Esophagus muscularis mucosa (tissue), 4 donors: ENCODE results near the gene KLC1.

Experiments used
- CTCF ChIP-seq, 3 experiments: fragments of 200-600 bp in 2 of 3; fragments of 450-650 bp in 1 of 3; sonication (generic) in 2 of 3; IDR thresholded peaks; one replicate each; pipeline ENCODE4 v1.5.1; 2017 to 2019; ENCODE audit warnings: antibody characterized with exemption in 3 of 3, mild to moderate bottlenecking in 2 of 3, moderate library complexity in 1 of 3
- EP300 ChIP-seq: sonication (generic); formaldehyde crosslinking; IDR thresholded peaks from one replicate; pipeline ENCODE4 v1.6.1; 2017; ENCODE audit warnings: antibody characterized with exemption
- POLR2A ChIP-seq: fragments of 450-650 bp; IDR thresholded peaks from one replicate; pipeline ENCODE4 v1.6.1; 2017; ENCODE audit warnings: antibody characterized with exemption, moderate library complexity, mild to moderate bottlenecking, low read depth
- POLR2AphosphoS5 ChIP-seq, 2 donors: sonication (generic); formaldehyde crosslinking; IDR thresholded peaks; one replicate each; pipeline ENCODE4 v1.6.1; 2017; ENCODE audit warnings: antibody characterized with exemption in 2 of 2

GRCh38 chr14:103606963-103607668 lies 21.9 kb upstream of the KLC1 start:
- peak; percentile 89 to 94 for TF ChIP-seq POLR2AphosphoS5 (IDR thresholded peaks at IDR 0.05)
- TF ChIP-seq CTCF (IDR thresholded peaks at IDR 0.05): peak; percentile 24 to 40 (median 24)
- no peak for TF ChIP-seq POLR2A
- no peak for TF ChIP-seq EP300
